GM10248 (cell line): ENCODE results near the gene WDHD1.
"Not testable (repeated sequence)": the region's sequence is repeated elsewhere in the genome, so short reads cannot be mapped to it uniquely, and the experiment has no call there.

Experiments used
- CTCF ChIA-PET: fragments of 300-600 bp; sonication (Branson Sonifier 250); formaldehyde crosslinking; extraction: SDS; loops from one replicate; lab custom pipeline; 2021; ENCODE audit warnings: antibody characterized with exemption; lab: Yijun Ruan, JAX
- POLR2A ChIA-PET: fragments of 350-650 bp; sonication (Branson Sonifier 250); formaldehyde crosslinking; extraction: SDS; loops from one replicate; lab custom pipeline; 2020; ENCODE audit warnings: antibody characterized with exemption; lab: Yijun Ruan, JAX
- DNase-seq: peaks from one replicate; pipeline ENCODE4 v3.0.0; 2012; ENCODE audit errors: extremely low spot score
- CTCF ChIP-seq: IDR thresholded peaks from 2 replicates; pipeline ENCODE4 v1.5.1; 2012; ENCODE audit warnings: mild to moderate bottlenecking, low read depth; ENCODE audit errors: extremely low read depth, missing control alignments, control extremely low read depth

The WDHD1 gene

GRCh38 chr14:54922598-54922997, 104.3 kb downstream of the WDHD1 start:
- ChIA-PET CTCF (interaction anchor here (0.6 to 2.0 kb wide), 5 partner anchors 8 to 41 kb away, joined by 3 to 7 read pairs (median 4); no protein-coding TSS in a partner anchor), POLR2A (no interaction called here)
- DNase-seq = no peak
- TF ChIP-seq CTCF = no peak

- TF ChIP-seq CTCF = no peak
- CTCF ChIA-PET = no interaction called here
- POLR2A ChIA-PET = no interaction called here
- no peak for DNase-seq
Observed at GRCh38 chr14:54920052-54920451, 106.8 kb downstream of the WDHD1 start.

GRCh38 chr14:54919330-54919729, 107.6 kb downstream of the WDHD1 start:
- TF ChIP-seq CTCF = no peak
- no peak for DNase-seq
- ChIA-PET CTCF (no interaction called here), POLR2A (no interaction called here)

- no peak for DNase-seq
- ChIA-PET CTCF (interaction anchor here (1.3 kb wide), 1 partner anchor 10 kb away, joined by 4 read pairs; no protein-coding TSS in a partner anchor), POLR2A (no interaction called here)
- TF ChIP-seq CTCF = no peak
Observed at GRCh38 chr14:54918427-54918826, 108.5 kb downstream of the WDHD1 start.

- CTCF ChIA-PET = interaction anchor here (1.6 to 3.1 kb wide), 3 partner anchors 8 to 110 kb away, joined by 3 to 11 read pairs (median 4); partner anchors contain the start of gene GCH1
- DNase-seq = no peak
- no peak for TF ChIP-seq CTCF
- POLR2A ChIA-PET = no interaction called here
Observed at GRCh38 chr14:54916101-54916500, 110.8 kb downstream of the WDHD1 start.

GRCh38 chr14:54909817-54910558, 116.9 kb downstream of the WDHD1 start:
- POLR2A ChIA-PET = no interaction called here
- no peak for DNase-seq
- CTCF ChIA-PET = interaction anchor here (1.0 to 1.6 kb wide), 2 partner anchors 17 to 20 kb away, joined by 3 to 4 read pairs; no protein-coding TSS in a partner anchor
- TF ChIP-seq CTCF = no peak

- POLR2A ChIA-PET, DNase-seq: not testable (repeated sequence)
- CTCF ChIA-PET = interaction anchor here (1.6 kb wide), 1 partner anchor 18 kb away, joined by 4 read pairs; no protein-coding TSS in a partner anchor
Observed at GRCh38 chr14:54908973-54909372, 117.9 kb downstream of the WDHD1 start.
